ENCODE measurements around the gene NDUFV1. TPM values are rescaled to one million over a fixed set of nuclear protein-coding genes. Genes with fewer than 3 reads are reported as not detected.
"Not testable (repeated sequence)": the region's sequence is repeated elsewhere in the genome, so short reads cannot be mapped to it uniquely, and the experiment has no call there.

Gene NDUFV1
- polyA plus RNA-seq, 3 donors, result 165 to 248 (median 201) TPM

DNA sequence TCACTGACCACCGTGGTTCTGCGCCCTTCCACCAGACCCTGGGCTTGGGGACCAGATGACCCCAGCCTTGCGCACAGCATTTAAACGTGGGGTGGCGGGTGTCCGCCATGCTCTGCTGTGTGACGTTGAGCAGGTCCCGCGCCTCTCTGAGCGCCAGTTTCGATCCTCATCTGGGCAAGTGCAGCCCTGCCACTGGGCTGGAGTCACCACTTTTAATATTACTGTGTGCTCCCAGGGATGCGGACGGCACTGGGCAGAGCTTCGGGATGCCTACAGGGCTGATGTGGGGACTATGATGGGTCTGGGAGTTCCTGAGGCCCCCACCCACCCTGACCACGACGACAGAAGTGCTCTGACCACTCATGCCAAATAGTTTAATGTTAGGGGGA is 24.2 kb downstream of the NDUFV1 start:
- no peak for DNase-seq (ENCODE audit: extremely low read depth in 1 of 11, low read depth in 9 of 11, low spot score in 4 of 11)

DNA sequence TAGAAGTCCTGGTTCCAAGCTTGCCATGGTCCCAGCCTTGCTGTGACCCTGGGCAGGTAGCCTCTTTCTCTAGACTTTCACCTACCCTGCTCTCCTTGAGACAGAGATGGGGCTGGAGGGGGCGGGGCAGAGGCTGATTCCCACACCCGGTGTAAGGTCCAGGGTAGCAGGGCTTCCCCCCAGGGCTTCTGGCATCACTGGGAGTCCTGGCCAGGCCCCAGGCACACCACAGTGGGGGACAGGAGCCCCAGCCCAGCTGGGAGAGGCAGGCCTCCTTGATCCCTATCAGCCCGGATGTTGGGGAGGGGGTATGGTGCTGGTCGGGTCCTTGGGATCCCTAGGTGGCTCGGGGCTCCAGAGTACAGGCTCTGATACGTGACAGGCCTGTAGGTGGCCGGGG is 24.7 kb downstream of the NDUFV1 start:
- DNase-seq (ENCODE audit: extremely low read depth in 1 of 11, low read depth in 9 of 11, low spot score in 4 of 11), result no peak

DNA sequence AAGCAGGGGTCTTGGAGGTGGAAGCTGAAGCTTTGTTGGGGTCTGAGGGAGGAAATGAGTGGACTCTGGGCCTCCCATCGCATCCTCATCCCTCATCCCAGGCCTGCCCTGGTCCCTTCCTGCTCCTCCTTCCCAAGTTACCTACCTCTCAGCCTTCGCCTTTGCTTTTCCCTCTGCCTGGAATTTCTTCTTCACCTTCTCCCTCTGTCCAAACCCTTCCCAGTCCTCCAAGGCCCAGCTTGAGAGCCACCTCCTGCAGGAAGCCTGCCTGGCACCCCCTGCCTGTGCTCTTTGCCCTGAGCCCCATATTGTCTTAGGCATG is 25.1 kb downstream of the NDUFV1 start:
- DNase-seq (ENCODE audit: extremely low read depth in 1 of 11, low read depth in 9 of 11, low spot score in 4 of 11), result no peak

DNA sequence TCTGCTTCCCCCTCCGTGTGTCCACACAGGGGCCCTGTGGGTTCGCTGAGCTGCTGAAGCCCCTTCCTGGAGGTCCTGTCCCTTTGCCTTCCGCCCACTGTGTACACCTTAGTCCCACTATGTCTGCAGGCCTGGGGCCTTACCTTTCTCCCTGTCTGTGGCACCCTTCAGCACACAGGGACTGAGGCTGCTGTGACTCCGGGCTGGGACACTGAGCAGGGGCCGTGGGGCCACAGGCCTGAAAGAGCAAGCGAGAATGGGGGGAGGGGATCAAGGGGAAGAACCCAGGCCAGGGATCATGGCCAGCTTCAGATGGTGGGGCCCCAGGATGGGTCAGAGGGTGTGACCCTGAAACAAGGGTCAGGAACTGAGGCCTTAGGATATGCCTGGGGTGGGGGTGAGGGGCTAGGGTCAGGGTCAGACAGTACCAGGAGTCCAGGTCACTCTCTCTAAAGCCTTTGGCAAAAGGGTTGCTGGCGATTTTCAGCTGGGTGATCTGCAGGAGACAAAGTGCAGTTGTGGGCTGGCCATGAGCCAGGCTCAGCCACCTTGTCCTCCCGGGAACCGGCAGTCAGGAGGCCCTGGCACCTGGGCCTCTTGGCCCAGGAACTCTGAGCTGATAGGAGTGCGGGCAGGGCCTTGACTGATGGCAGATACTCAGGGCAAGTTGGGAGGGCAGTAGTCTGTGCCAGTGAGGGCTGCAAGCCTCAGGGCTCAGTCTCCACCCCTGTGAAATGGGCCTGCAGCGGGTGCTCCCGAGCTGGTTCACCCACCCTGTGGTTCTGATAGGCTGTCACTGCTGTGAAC is 25.6 kb downstream of the NDUFV1 start:
- no peak for DNase-seq (ENCODE audit: extremely low read depth in 1 of 11, low read depth in 9 of 11, low spot score in 4 of 11)

DNA sequence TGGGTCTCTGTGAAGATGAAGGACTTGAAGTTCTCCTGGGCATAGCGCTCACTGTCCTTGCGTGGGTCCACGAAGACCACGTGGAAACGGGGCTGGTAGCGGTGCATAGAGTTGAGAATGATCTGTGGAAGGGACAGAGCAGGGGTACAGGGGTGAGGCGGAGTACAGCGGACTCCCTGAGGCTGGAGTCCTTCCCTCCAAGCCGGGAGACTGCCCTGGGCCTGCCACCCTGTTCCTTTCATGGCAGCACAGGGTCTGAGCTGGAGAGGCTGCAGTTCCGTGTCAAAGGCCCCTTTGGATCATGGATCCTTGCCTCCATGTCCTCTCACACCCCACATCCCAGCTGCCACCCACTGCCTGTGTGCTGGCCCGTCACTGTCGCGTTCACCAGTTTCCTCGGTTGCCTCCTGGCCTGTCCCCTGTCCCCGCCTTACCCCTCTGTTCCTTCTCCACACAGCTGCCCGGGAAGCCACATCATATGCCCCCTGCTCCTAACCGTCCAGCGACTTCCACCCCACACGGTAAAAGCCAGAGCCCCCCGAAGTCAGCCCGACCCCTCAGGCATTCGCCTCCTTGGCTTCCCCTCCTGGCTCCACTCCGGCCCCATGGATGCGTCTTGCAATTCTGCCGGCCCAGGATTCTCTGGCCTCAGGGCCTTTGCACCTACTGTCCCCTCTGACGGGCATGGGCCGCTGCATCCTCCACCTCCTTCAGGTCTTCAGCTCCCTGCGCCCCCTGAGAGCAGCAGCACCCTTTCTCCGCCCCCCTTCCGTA is 26.4 kb downstream of the NDUFV1 start:
- no peak for DNase-seq (ENCODE audit: extremely low read depth in 1 of 11, low read depth in 9 of 11, low spot score in 4 of 11)

DNA sequence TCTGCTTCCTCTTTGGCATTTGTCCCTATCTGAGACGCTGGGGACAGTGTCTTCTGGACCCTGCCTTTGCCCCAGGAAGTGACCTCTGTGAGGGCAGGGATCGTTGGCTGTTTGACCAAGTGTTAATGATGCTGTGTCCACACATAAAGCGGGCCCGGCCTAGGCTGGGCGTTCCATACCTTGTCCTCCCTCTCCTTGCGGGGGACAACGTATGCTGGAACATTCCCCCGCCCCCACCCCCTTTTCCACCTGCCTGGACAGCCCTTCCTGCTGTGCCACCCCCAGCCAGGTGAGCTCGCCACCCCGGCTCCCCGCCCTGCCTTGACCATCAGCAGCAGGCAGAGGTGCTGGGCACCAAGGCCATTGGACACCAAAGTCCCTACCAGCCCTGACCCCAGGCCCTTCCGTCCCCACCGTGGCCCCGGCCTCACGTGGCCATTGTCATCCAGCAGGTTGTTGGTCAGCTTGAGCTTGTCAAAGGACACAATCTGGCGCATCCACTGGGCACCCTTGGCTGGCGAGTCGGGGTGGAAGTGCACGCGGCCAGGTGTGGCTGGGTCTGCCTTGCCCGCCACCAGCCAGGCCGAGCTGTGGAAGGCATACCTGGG is 27.1 kb downstream of the NDUFV1 start:
- DNase-seq (ENCODE audit: extremely low read depth in 1 of 11, low read depth in 9 of 11, low spot score in 4 of 11), result no peak

DNA sequence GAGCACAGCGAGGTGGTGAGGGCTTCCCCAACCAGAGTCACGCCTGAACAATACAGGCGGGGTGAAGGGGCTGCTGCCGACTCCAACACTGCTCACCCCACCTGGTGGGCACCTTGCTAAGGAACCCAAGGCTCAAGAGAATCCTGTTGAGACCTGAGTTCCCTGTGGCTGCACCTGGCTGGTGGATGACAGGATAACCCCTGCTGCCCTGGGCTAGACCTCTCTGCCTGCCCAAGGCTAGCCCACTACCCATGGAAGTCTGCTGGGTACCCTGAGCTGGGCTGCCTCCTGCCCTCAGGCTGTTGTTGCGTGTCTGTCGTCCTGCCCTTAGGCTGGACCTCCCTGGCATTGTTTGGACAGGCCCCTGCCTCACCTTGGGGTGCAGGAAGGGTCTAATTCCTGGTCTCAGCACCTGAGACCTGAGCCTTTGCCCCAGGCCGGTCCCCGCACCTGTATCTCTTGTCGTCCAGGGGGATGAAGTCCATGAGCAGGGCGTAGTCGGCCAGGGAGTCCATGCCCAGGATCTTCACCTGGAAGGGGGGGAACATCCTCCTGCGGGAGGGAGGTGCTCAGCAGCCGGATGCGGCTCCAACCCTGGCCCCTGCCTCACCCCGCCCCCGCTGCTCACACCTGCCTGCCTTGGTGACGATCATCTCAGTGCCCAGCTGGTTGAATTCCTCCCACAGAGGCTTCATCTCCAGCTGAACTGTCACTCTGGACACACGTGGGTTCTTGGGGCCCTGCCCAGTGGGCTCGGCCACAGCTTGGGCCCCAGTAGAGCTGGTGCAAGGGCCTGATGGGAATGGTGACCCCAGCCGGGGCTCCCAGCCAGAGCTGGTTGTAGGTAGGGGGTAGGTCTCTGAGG is 27.9 kb downstream of the NDUFV1 start:
- no peak for DNase-seq (ENCODE audit: extremely low read depth in 1 of 11, low read depth in 9 of 11, low spot score in 4 of 11)

GRCh38 chr11:67635231-67635521 is 28.4 kb downstream of the NDUFV1 start:
- DNase-seq (ENCODE audit: extremely low read depth in 1 of 11, low read depth in 9 of 11, low spot score in 4 of 11), result no peak

DNA sequence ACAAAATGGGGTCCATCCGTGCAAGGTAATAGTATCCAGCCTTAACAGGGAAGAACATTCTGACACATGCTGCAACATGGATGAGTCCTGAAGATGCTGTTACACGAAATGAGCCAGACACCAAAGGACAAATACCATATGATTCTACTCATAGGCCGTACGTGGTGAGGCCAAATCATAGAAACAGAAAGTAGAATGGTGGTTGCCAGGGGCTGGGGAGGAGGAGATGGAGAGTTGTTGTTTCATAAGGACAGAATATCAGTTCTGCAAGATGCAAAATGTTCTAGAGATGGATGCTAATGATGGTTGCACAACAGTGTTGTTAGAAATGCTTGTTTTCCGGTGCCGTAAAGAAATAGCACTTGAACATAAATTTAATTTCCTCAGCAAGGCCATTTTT is 30.2 kb downstream of the NDUFV1 start:
- no peak for DNase-seq (ENCODE audit: extremely low read depth in 1 of 11, low read depth in 9 of 11, low spot score in 4 of 11)

DNA sequence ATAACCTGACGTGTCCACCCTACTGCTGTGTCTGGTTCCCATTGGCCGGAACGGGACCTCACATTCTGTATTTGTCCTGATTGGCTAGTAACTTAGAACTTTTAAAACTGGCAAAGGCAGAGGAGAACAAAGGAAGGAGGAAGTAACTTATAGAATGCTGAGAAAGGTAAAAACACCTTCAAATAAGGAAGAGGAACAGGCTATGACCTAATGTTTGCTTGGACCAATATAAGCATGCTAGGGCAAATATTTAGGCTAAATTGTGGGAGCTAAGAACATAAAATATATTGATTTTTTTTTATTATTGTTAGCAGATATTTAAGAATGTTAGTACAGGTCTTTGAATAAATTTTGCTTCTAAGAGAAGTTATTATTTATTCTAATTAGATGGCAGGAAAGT is 30.7 kb downstream of the NDUFV1 start:
- DNase-seq (ENCODE audit: extremely low read depth in 1 of 11, low read depth in 9 of 11, low spot score in 4 of 11), result not testable (repeated sequence)

GRCh38 chr11:67638535-67639437 is 32.0 kb downstream of the NDUFV1 start:
- DNase-seq (ENCODE audit: extremely low read depth in 1 of 11, low read depth in 9 of 11, low spot score in 4 of 11), result no peak

GRCh38 chr11:67639438-67639859 is 32.7 kb downstream of the NDUFV1 start, which contains the start of gene TBX10:
TBX10 (minus strand) TSS chr11:67639763; CDS start chr11:67639472, 291 bp downstream.
- no peak for DNase-seq (ENCODE audit: extremely low read depth in 1 of 11, low read depth in 9 of 11, low spot score in 4 of 11)

DNA sequence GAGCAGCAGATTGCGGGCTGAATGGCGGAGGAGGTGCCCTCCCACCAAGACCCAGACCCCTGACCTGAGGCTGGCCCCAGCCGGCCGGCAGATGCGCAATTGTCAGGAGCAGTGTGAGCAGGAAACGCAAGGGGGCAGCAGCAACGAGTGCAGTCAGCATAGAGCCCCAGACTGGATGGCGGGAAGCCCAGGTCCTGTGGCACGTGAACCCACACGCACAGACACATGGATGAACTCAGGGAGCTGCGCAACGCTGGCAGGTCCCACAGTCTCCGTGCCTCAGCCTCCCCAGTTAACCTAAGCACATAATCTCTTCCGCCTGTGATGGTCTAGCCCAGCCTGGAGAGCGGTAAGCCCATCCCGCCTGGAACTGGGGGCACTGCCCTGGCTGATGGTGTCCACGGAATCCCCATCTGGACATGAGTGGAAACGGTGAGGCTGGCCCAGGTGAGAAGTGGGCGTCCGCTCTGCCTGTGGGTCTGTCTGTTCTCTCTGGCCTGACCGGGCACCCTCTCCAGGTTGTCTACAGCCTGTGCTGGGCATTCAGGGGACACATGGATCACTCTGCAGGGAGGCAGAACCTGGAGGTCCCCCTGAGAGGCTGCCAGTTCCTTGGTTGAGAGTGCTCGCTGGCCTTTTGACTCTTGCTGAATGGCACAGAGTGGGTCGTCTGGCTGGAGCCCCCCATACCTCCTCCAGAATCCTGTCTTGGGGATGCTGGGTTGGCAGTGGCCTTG is 33.5 kb downstream of the NDUFV1 start:
- peak in 1 of 11 donors; percentile 39 for DNase-seq (ENCODE audit: extremely low read depth in 1 of 11, low read depth in 9 of 11, low spot score in 4 of 11)

DNA sequence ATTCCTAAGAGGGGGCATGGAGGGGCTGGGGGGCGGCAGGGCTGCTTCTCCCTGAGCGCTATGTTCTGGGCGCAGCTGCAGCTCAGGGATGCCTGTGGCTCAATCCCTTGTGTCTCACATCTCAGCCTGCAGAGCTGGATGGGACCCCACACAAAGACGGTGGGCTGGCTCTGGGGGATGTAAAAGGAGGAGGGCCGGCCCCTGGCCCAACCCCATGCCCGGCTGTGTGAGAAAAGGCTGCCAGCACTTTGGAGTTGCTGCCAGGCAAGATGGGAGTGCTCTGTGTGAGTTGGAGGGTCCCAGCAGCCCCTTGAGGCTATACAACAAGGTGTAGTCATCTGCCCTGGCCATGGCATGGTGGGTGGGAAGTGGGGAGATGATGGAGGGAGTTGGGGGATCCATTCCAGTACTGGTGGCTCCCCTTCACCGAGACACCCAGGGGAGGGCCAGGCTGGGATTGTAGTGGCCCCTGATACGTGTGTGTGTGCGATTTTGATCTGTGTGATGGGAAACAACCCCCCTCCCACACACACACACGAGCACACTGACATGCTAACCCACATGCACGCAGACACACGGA is 34.1 kb downstream of the NDUFV1 start:
- no peak for DNase-seq (ENCODE audit: extremely low read depth in 1 of 11, low read depth in 9 of 11, low spot score in 4 of 11)

GRCh38 chr11:67641338-67642172 is 34.8 kb downstream of the NDUFV1 start:
- DNase-seq (ENCODE audit: extremely low read depth in 1 of 11, low read depth in 9 of 11, low spot score in 4 of 11), result no peak
